Stimulated activated CD4-positive, alpha-beta T cell treated with anti-CD3 and anti-CD28 coated beads, Interleukin-4, amount 100 ng/mL, for 4 hours (primary cell): Measurements from ENCODE around the gene PSMG3.
"Not testable (repeated sequence)": the region's sequence is repeated elsewhere in the genome, so short reads cannot be mapped to it uniquely, and the experiment has no call there.

Experiments
- DNase-seq, 2 experiments: peaks; one replicate each; pipeline ENCODE4 v3.0.0-alpha.2; 2020

Gene PSMG3

GRCh38 chr7:1596181-1597043, 26.6 kb upstream of the PSMG3 start:
- DNase-seq: no peak

GRCh38 chr7:1595636-1596035, 25.8 kb upstream of the PSMG3 start:
- no peak for DNase-seq

DNA sequence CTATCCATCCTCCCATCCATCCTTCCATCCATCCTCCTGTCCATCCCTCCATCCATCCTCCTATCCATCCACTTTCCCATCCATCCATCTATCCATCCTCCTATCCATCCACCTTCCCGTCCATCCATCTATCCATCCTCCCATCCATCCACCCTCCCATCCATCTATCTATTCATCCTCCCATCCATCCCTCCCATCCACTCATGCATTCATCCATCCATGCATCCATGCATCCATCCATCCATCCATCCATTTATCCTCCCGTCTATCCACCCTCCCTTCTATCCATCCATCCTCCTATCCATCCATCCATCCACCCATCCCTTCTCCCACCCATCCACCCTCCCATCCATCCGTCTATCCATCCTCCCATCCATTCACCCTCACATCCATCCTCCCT, 25.2 kb upstream of the PSMG3 start:
- no peak for DNase-seq

GRCh38 chr7:1593904-1594421, 24.1 kb upstream of the PSMG3 start:
- no peak for DNase-seq

GRCh38 chr7:1593091-1593866, 23.4 kb upstream of the PSMG3 start:
- no peak for DNase-seq

DNA sequence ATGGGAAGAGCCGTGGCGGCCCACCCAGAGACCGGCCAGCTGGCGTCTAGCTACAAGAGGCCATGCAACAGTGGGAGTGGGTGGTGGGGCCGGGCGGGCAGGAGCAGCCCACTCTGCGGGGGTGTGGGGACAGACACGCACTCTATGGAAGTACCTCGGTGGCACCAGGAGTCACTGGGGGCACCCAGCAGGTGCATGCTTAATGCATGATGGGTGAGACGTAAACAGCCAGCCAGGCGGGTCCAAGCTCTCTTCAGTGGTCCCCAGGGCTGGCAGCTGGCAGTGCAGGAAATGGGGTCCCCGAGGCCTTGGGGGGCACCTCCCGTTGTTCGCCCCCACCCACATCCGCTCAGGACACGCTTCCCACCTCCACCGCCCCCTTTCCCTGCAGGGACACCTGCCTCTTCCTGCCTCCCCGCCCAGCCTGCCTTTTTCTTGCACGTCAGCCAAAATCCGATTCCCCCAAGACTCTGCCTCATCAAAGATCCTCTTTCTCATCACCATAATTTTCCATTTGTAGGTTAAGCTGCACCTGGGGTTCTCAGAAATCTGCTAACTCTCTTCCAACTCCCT, 22.6 kb upstream of the PSMG3 start:
- DNase-seq: no peak

DNA sequence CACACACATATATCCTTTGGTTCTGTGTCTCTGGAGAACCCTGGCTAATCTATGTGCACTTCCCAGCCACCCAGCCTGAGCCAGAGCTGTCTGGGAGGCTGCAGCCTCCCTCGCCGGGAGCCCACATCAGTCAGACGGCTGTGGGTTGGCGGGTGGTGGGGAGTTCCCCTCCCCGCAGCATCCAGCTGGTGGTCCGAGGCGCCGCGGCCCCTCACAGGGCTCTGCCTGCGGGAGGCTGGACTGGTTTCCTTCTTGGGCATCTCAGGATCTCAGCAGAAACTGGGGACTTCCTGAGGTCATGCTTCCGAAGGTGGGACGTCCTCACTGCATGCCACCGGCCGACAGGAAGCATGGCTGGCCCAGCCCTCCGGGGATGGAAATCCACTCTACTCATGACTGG, 22.0 kb upstream of the PSMG3 start:
- no peak for DNase-seq

- DNase-seq: no peak
Observed at GRCh38 chr7:1591396-1591795, 21.6 kb upstream of the PSMG3 start.

- no peak for DNase-seq
Observed at GRCh38 chr7:1590887-1591286, 21.1 kb upstream of the PSMG3 start.

DNA sequence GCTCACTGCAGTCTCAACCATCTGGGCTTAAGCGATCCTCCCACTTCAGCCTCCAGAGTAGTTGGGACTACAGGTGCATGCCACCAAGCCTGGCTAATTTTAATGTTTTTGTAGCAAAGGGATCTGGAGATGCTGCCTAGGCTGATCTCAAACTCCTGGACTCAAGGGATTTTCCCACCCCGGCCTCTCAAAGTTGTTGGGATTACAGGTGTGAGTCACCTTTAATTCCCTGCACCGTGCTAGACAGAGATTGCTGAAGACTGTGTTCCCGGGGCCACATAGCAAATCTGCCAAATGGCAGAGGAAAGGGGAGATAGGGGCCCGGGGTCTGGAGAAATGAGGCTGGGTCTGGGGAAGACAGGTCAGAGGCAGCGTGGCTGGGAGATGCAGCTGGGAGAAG, 20.6 kb upstream of the PSMG3 start:
- no peak for DNase-seq

GRCh38 chr7:1588978-1589377, 19.1 kb upstream of the PSMG3 start:
- DNase-seq: no peak

- DNase-seq: no peak
Observed at GRCh38 chr7:1587738-1588137, 17.9 kb upstream of the PSMG3 start.

- no peak for DNase-seq
Observed at GRCh38 chr7:1586827-1587705, 17.2 kb upstream of the PSMG3 start.

- DNase-seq: no peak
Observed at GRCh38 chr7:1586126-1586826, 16.4 kb upstream of the PSMG3 start.

DNA sequence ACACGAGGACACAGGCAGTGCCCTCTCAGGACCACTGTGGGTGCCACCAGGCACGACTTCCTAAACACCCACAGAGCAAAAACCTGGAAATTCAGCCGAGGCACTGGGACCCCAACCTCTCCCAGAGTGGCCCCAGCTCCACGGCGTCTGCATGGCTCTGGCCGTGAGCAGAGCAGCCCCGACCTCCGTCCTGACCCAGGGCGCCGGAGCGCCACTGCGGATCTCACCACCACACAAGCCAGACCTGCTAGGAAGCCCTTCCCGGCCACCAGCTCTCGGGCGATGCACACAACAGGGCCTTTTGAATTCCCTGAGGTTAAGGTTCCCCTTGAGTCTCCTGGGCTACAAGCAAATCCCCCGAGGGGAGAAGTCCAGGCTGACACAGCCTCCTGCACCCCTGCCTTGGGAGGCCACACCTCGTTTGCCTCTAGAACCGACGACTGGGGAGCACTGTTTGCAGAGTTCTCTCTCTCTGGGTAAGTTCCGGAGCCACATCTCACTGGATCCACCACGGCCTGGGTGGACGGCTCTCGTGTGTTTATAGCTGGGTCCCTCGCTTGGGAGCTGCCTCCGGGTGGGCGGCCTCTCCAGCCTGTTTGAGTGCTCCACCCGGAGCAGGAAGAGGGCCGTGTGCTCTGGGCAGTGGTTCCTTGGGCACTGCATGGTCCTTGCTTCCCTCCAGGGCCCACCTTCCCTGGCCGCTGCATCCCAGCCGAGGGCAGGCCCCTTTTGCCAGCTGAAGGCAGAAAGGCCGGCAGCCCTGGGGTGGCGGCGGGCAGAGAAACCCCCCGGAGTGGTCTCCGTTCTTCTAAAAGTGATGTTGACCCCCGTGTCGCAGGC, 15.5 kb upstream of the PSMG3 start:
- DNase-seq: no peak

GRCh38 chr7:1584700-1585099, 14.9 kb upstream of the PSMG3 start:
- no peak for DNase-seq

GRCh38 chr7:1583241-1583930, 13.6 kb upstream of the PSMG3 start:
- not testable (repeated sequence) for DNase-seq

- DNase-seq: no peak
Observed at GRCh38 chr7:1580422-1581030, 10.7 kb upstream of the PSMG3 start.

DNA sequence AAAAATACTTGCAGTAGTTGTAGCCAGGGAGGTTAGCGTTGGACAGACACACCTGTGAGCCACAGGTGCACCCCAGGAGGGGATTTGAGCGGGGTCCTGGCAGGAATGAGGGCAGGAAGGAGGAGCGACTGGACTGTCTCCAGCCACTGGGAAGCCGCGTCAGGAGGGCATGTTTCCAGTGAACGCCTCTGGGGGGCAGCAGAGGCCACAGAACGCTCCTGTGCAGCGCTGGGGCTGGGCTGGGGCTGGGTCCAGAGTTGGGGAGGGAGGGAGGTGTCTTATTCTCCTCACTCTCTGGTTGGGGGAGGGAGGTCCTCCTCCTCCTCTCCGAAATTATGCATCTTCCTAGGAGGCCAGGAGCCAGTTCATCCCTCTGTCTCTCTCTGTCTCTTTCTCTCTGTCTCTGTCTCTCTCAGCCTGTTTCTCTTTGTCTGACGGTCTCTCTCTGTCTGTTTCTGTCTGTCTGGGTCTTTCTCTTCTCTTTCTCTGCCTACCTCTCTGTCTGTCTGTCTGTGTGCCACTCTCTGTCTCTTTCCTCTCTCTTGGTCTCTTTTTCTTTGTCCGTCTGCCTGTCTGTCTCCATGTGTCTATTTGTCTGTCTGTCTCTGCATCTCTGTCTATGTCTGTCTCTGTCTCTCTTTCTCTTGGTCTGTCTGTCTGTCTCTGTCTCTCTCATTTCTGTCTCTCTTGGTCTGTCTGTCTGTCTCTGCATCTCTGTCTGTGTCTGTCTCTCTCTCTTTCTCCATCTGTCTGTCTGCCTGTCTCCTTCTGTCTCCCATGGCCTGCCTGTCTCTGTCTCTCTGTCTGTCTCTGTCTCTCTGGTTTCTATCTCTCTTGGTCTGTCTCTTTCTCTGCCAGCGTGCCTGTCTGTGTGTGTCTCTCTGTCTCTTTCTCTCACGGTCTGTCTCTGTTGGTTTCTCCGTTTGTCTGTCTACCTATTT, 9.9 kb upstream of the PSMG3 start:
- peak; percentile 57 to 71 for DNase-seq
